Activated T-helper 2 cell treated with anti-CD3 and anti-CD28 coated beads, Interferon-gamma antibody, Interleukin-2, Interleukin-4, amounts not matched to agents 10 μg/mL and 5 μg/mL and 100 μg/mL, durations not matched to agents 14 hours and 24 hours and 36 hours (primary cell): ENCODE data around the gene ICAM5. TPM values are rescaled to one million over a fixed set of nuclear protein-coding genes. Genes with fewer than 3 reads are reported as not detected.
"Not testable (repeated sequence)": the region's sequence is repeated elsewhere in the genome, so short reads cannot be mapped to it uniquely, and the experiment has no call there.

ENCODE experiments used
- DNase-seq: peaks from one replicate; pipeline ENCODE4 v3.0.0; 2021; ENCODE audit warnings: low spot score
- H3K27ac Mint-ChIP-seq: one replicate; pipeline ENCODE4 v1.8.0; 2021; ENCODE audit warnings: mixed read lengths
- H3K27me3 Mint-ChIP-seq: one replicate; pipeline ENCODE4 v1.8.0; 2021; ENCODE audit warnings: low read depth, mixed read lengths
- H3K36me3 Mint-ChIP-seq: one replicate; pipeline ENCODE4 v1.8.0; 2021; ENCODE audit warnings: low read depth, mixed read lengths
- H3K4me1 Mint-ChIP-seq: one replicate; pipeline ENCODE4 v1.8.0; 2021; ENCODE audit warnings: low read depth, mixed read lengths
- H3K4me3 Mint-ChIP-seq: one replicate; pipeline ENCODE4 v1.8.0; 2021; ENCODE audit warnings: low read depth, mild to moderate bottlenecking, moderate library complexity, mixed read lengths
- H3K9me3 Mint-ChIP-seq: one replicate; pipeline ENCODE4 v1.8.0; 2021; ENCODE audit warnings: mixed read lengths
- intact Hi-C: fragments of 100-400 bp; cut with micrococcal nuclease; formaldehyde crosslinking; loops from one replicate; pipeline ENCODE4 v1.15.1; 2023
- total RNA-seq: library from RNA; stranded (reverse); gene quantifications from 2 replicates; pipeline ENCODE4 v1.2.3, GENCODE V29; 2022

ICAM5 gene, protein sequence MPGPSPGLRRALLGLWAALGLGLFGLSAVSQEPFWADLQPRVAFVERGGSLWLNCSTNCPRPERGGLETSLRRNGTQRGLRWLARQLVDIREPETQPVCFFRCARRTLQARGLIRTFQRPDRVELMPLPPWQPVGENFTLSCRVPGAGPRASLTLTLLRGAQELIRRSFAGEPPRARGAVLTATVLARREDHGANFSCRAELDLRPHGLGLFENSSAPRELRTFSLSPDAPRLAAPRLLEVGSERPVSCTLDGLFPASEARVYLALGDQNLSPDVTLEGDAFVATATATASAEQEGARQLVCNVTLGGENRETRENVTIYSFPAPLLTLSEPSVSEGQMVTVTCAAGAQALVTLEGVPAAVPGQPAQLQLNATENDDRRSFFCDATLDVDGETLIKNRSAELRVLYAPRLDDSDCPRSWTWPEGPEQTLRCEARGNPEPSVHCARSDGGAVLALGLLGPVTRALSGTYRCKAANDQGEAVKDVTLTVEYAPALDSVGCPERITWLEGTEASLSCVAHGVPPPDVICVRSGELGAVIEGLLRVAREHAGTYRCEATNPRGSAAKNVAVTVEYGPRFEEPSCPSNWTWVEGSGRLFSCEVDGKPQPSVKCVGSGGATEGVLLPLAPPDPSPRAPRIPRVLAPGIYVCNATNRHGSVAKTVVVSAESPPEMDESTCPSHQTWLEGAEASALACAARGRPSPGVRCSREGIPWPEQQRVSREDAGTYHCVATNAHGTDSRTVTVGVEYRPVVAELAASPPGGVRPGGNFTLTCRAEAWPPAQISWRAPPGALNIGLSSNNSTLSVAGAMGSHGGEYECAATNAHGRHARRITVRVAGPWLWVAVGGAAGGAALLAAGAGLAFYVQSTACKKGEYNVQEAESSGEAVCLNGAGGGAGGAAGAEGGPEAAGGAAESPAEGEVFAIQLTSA
- 2.6 and 3.5 TPM in 2 replicates for total RNA-seq

GRCh38 chr19:10289836-10290356, at the start of gene ICAM5:
ICAM5 (plus strand) TSS chr19:10289952; CDS start chr19:10290044, 92 bp downstream.
- DNase-seq: no peak
- peak within 1 kb of the TSS; percentile 79 for H3K4me3 Mint-ChIP-seq
- intact Hi-C loops: loop anchor here (5.0 to 10.0 kb wide), 3 partner anchors 42 to 365 kb away; partner anchors contain the start of genes ILF3, RAVER1 and S1PR5

DNA sequence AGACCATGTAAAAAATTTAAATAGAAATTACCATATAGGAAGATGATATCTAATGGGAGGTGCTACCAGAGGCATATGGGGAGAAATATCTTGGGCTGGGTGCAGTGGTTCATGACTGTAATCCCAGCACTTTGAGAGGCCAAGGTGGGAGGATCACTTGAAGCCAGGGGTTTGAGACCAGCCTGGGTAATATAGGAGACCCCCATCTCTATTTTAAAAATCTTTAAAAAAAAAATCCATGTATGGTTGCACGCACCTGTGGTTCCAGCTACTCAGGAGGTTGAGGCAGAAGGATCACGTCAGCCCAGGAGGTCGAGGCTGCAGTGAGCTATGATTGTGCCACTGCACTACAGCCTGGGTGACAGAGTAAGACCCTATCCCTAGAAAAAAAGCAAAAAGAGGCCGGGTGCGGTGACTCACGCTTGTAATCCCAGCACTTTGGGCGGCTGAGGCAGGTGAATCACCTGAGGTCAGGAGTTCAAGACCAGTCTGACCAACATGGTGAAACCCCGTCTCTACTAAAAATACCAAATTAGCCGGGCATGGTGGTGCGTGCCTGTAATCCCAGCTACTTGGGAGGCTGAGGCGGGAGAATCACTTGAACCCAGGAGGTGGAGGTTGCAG, 47.8 kb upstream of the ICAM5 start:
- DNase-seq, H3K4me1 Mint-ChIP-seq, H3K9me3 Mint-ChIP-seq, H3K27ac Mint-ChIP-seq, intact Hi-C loops, H3K27me3 Mint-ChIP-seq, H3K36me3 Mint-ChIP-seq, H3K4me3 Mint-ChIP-seq: not testable (repeated sequence)

More at GRCh38 chr19:10289836-10290356, at the start of gene ICAM5:
- Mint-ChIP-seq H3K36me3 (peaks cover 24% of the 10 kb centered on the region), H3K9me3 (no peaks in the 10 kb centered on the region), H3K27me3 (peaks cover 50% of the 10 kb centered on the region), H3K4me1 (peaks cover 70% of the 10 kb centered on the region), H3K27ac (peak within 1 kb of the TSS; percentile 68)

GRCh38 chr19:10243606-10244005, 46.1 kb upstream of the ICAM5 start:
- H3K36me3 Mint-ChIP-seq: no peaks in the 10 kb centered on the region
- no peak overlapping the region for H3K27ac Mint-ChIP-seq
- intact Hi-C loops: no loop called here
- no peak overlapping the region for H3K4me3 Mint-ChIP-seq
- no peaks in the 10 kb centered on the region for H3K4me1 Mint-ChIP-seq
- H3K27me3 Mint-ChIP-seq: no peaks in the 10 kb centered on the region
- DNase-seq: no peak
- no peaks in the 10 kb centered on the region for H3K9me3 Mint-ChIP-seq

GRCh38 chr19:10245189-10245939, 44.4 kb upstream of the ICAM5 start:
- Mint-ChIP-seq H3K9me3 (no peaks in the 10 kb centered on the region), H3K27me3 (no peaks in the 10 kb centered on the region), H3K36me3 (no peaks in the 10 kb centered on the region), H3K27ac (no peak overlapping the region), H3K4me1 (no peaks in the 10 kb centered on the region), H3K4me3 (no peak overlapping the region)
- DNase-seq: no peak
- intact Hi-C loops: no loop called here

DNA sequence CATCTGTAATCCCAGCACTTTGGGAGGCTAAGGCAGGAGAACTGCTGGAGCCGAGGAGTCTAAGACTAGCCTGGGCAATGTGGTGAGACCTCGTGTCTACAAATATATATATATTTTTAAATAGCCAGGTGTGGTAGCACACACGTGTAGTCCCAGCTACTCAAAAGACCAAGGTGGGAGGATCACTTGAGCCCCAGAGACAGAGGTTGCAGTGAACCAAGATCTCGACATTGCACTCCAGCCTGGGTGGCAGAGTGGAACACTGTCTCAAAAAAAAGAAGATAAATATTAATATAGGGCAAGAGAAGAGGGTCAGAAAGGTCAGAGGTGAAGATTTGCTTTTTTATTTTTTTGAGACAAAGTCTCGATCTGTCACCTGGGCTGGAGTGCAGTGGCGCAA, 43.2 kb upstream of the ICAM5 start:
- H3K4me3 Mint-ChIP-seq: no peak overlapping the region
- peaks cover 2% of the 10 kb centered on the region for H3K4me1 Mint-ChIP-seq
- intact Hi-C loops: no loop called here
- H3K27ac Mint-ChIP-seq: no peak overlapping the region
- H3K9me3 Mint-ChIP-seq: no peaks in the 10 kb centered on the region
- no peaks in the 10 kb centered on the region for H3K27me3 Mint-ChIP-seq
- no peak for DNase-seq
- no peaks in the 10 kb centered on the region for H3K36me3 Mint-ChIP-seq

DNA sequence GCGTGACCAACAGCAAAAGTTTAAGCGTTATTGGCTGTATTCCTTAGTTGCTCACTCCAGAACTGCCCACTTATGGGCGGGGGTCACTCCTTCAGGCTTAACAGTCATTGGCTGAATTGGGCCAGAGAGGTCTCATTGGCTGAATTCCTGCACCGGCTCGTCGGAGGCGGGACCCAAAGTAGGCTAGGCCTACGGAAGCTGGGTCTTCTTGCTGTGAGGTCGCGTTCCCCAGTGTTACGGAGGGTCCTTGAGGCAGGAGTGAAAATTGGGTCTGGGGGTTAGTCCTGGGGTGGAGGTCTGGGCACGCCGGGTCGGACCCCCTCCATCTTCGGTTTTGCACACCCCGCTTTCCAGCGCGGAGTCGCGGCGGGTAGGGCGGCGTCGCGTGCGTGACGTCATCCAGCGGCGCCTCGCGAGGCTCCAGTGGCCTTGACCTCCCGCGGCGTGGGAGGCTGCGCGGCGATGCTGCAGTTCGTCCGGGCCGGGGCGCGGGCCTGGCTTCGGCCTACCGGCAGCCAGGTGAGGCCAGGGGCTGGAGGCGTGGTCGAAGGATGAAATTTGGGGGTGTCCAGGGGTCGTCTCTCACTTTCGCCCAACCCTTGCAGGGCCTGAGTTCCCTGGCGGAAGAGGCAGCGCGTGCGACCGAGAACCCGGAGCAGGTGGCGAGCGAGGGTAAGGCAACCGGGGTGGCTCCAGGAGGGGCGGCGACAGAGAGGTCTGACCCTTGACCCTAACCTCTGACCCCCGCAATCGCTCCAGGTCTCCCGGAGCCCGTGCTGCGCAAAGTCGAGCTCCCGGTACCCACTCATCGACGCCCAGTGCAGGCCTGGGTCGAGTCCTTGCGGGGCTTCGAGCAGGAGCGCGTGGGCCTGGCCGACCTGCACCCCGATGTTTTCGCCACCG, 37.7 kb upstream of the ICAM5 start, which contains the start of gene MRPL4:
Gene MRPL4 (plus strand): TSS at position 423 of the 903 bp plus-strand sequence. CDS start 40 bp downstream, at position 463.
- no peaks in the 10 kb centered on the region for H3K9me3 Mint-ChIP-seq
- peak within 1 kb of the TSS; percentile 95 for H3K4me3 Mint-ChIP-seq
- DNase-seq: peak; percentile 97
- H3K27ac Mint-ChIP-seq: peak within 1 kb of the TSS; percentile 94
- H3K4me1 Mint-ChIP-seq: peaks cover 2% of the 10 kb centered on the region
- no peaks in the 10 kb centered on the region for H3K27me3 Mint-ChIP-seq
- H3K36me3 Mint-ChIP-seq: peaks cover 34% of the 10 kb centered on the region
- intact Hi-C loops: loop anchor here (1.0 to 5.0 kb wide), 2 partner anchors 145 to 321 kb away; partner anchors contain the start of gene PPAN

DNA sequence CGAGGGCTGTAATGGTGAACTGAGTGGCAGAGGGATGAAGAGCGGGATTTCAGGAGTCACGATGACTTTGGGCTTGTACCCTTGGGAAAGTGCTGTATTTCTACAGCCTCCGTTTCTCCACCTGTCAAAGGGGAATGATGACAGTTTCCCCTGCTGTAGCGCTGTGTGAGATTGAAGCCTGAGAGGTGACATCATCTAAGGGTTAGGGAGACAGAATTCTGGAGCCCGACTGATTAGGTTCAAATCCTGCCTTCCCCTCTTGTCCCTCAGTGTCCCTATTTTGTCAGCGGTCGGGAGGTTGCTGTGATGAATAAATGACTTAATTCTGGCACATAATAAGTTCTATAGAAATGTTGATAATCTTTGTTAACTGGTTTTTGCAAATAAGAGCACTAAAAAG, 37.0 kb upstream of the ICAM5 start:
- Mint-ChIP-seq H3K4me3 (peak overlapping the region; percentile 95), H3K27me3 (no peaks in the 10 kb centered on the region), H3K36me3 (peaks cover 41% of the 10 kb centered on the region), H3K27ac (peak overlapping the region; percentile 94), H3K4me1 (peaks cover 2% of the 10 kb centered on the region), H3K9me3 (no peaks in the 10 kb centered on the region)
- intact Hi-C loops: loop anchor here (5.0 kb wide), 1 partner anchor 145 kb away; the partner anchor contains the start of gene PPAN
- no peak for DNase-seq

GRCh38 chr19:10254244-10254643, 35.5 kb upstream of the ICAM5 start:
- DNase-seq: no peak
- Mint-ChIP-seq H3K4me3 (peak overlapping the region; percentile 28), H3K36me3 (peaks cover 55% of the 10 kb centered on the region), H3K4me1 (peaks cover 4% of the 10 kb centered on the region), H3K27me3 (no peaks in the 10 kb centered on the region), H3K27ac (no peak overlapping the region), H3K9me3 (no peaks in the 10 kb centered on the region)
- intact Hi-C loops: loop anchor here (5.0 kb wide), 1 partner anchor 147 kb away; the partner anchor contains the start of gene PPAN

DNA sequence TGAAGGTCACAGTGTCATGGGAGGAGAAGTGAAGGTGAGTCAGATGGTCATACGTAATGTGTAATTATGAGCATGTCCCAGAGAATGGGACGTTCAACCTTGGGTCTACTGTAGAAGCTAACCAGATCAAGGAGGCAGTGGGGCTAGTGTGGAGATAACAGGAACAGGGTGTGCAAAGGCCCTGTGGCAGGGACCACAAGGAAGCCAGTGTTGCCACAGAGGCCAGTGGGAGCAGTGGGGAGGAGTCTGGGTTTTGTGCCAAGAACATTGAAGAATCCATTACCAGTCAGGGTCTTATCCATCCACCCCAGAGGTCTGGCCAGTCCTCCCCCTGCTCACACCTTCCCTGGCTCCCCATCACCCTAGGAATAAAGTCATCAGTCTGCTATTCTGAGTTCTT, 34.4 kb upstream of the ICAM5 start:
- H3K36me3 Mint-ChIP-seq: peaks cover 63% of the 10 kb centered on the region
- DNase-seq: no peak
- no peaks in the 10 kb centered on the region for H3K9me3 Mint-ChIP-seq
- no peaks in the 10 kb centered on the region for H3K27me3 Mint-ChIP-seq
- no peak overlapping the region for H3K4me3 Mint-ChIP-seq
- no peak overlapping the region for H3K27ac Mint-ChIP-seq
- intact Hi-C loops: no loop called here
- H3K4me1 Mint-ChIP-seq: peaks cover 12% of the 10 kb centered on the region

DNA sequence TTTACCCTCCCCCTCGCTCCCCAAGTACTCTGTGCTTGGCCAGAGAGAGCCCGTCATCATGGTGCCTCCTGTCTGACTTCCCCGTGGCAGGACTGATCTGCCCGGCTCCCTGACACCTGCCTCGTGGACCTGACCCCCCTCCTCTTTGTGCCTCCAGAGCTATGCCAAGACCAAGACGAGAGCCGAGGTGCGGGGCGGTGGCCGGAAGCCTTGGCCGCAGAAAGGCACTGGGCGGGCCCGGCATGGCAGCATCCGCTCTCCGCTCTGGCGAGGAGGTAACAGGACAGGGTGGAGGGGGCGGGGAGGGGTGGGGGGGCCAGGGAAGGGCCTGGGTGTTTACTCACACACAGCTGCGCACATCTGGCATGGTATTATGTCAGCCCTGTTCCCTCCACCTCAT, 33.2 kb upstream of the ICAM5 start:
- no peak for DNase-seq
- no peaks in the 10 kb centered on the region for H3K27me3 Mint-ChIP-seq
- no peak overlapping the region for H3K27ac Mint-ChIP-seq
- no peak overlapping the region for H3K4me3 Mint-ChIP-seq
- H3K9me3 Mint-ChIP-seq: no peaks in the 10 kb centered on the region
- H3K4me1 Mint-ChIP-seq: peaks cover 14% of the 10 kb centered on the region
- intact Hi-C loops: no loop called here
- peaks cover 63% of the 10 kb centered on the region for H3K36me3 Mint-ChIP-seq
